Measurements from ENCODE around the gene TMEM41B. TPM values are rescaled to one million over a fixed set of nuclear protein-coding genes. Genes with fewer than 3 reads are reported as not detected.

Gene TMEM41B
- total and polyA plus RNA-seq, 2 of the 4 experiments (the other 2 are of a cell fraction) = 20.8 to 21.5 TPM

DNA sequence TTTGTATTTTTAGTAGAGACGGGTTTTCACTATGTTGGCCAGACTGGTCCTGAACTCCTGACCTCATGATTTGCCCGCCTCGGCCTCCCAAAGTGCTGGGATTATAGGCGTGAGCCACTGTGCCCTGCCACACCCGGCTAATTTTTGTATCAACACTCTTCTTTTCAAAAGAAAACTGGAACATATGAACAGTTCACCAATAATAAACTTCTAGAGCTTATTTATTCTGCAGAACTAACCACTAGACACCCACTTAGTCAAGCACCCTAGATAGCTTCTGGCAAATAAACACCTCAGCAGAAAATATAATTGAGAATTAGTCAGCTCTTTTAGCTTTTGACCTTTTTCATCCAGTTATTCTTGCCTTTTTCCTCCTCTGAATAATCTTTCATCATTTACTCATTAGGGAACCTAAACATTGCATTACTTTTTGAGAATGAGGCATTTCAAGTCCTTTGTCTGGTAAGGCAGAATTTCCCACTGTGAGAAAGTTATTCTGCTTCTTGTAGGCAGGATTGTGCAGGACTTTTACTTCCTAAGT lies 27.3 kb upstream of the TMEM41B start:
- no peak overlapping the region for H2BK120ac ChIP-seq (ENCODE audit: low read depth, low read length)
- in situ Hi-C loops (cut with MboI; ENCODE audit: low sequenced_read_pairs) (no loop called here), intact Hi-C loops (cut with micrococcal nuclease) (no loop called here), dilution Hi-C loops (cut with HindIII; ENCODE audit: low sequenced_read_pairs, unreplicated experiment) (no loop called here)
- no peak overlapping the region for H3K14ac ChIP-seq (replicated peaks; ENCODE audit: low read depth, low read length)
- H3K27me3 ChIP-seq (ENCODE audit: control insufficient read depth, insufficient read depth, low read length) = no peaks in the 10 kb centered on the region; the same call in 1 of the 2 replicates
- no peak overlapping the region for H4K8ac ChIP-seq (ENCODE audit: low read depth in 2 of 2, low read length in 2 of 2)
- ChIA-PET CTCF (interaction anchor here (1.1 kb wide), 1 partner anchor 27 kb away, joined by 5 read pairs; the partner anchor contains the start of gene TMEM41B), POLR2A (ENCODE audit: unreplicated experiment) (no interaction called here)
- H2BK5ac ChIP-seq (ENCODE audit: low read depth, low read length, poor library complexity, severe bottlenecking) = no peak overlapping the region
- H3K23ac ChIP-seq (ENCODE audit: low read depth, low read length) = no peak overlapping the region
- H2AK9ac ChIP-seq (replicated peaks; ENCODE audit: low read depth, low read length, poor library complexity) = no peak overlapping the region
- H2BK20ac ChIP-seq (ENCODE audit: low read depth, low read length) = no peak overlapping the region
- no peak overlapping the region for H2AFZ ChIP-seq (replicated peaks; ENCODE audit: low read length, poor library complexity)
- H4K5ac ChIP-seq (ENCODE audit: low read depth, low read length) = no peak overlapping the region
- no peak overlapping the region for H3K27ac ChIP-seq (ENCODE audit: insufficient read depth, low read length)
- no peak overlapping the region for H3K4ac ChIP-seq (ENCODE audit: low read depth, low read length)
- no peaks in the 10 kb centered on the region for H3K79me1 ChIP-seq (ENCODE audit: low read depth in 1 of 2, low read length in 2 of 2)
- no peaks in the 10 kb centered on the region for H3K9me3 ChIP-seq (ENCODE audit: control insufficient read depth, insufficient read depth, low read length)
- no peaks in the 10 kb centered on the region for H3K36me3 ChIP-seq (ENCODE audit: control insufficient read depth, insufficient read depth, low read length)
- DNase-seq (no peak), ATAC-seq (ENCODE audit: low read depth) (no peak)
- no peak overlapping the region for H4K91ac ChIP-seq (ENCODE audit: insufficient read depth, low read depth, low read length)
- H3K56ac ChIP-seq (ENCODE audit: extremely low read depth, insufficient read depth, low read length) = no peak overlapping the region
- no peaks in the 10 kb centered on the region for H3K9me1 ChIP-seq (ENCODE audit: insufficient read depth, low read length)
- H3K9ac ChIP-seq (ENCODE audit: low read depth, low read length) = no peak overlapping the region
- H2AK5ac ChIP-seq (ENCODE audit: low read depth, low read length) = no peak overlapping the region
- TF ChIP-seq FOS (IDR thresholded peaks at IDR 0.05; ENCODE audit: low read depth, low read length) (no peak), RFX5 (IDR thresholded peaks at IDR 0.05; ENCODE audit: low read depth, low read length) (no peak), MAFK (IDR thresholded peaks at IDR 0.05; ENCODE audit: low read depth, low read length) (peak; percentile 48)
- H3K18ac ChIP-seq (ENCODE audit: low read depth, low read length) = no peak overlapping the region
- no peaks in the 10 kb centered on the region for H4K20me1 ChIP-seq (ENCODE audit: insufficient read depth, low read length)
- H2BK15ac ChIP-seq (ENCODE audit: low read depth, low read length) = no peak overlapping the region
- H3K4me3 ChIP-seq (ENCODE audit: insufficient read depth, low read depth, low read length) = no peak overlapping the region
- H3K4me2 ChIP-seq (ENCODE audit: low read depth, low read length) = no peak overlapping the region
- BruUV-seq (replicated peaks) = no TSS peak
- H3K4me1 ChIP-seq (ENCODE audit: control insufficient read depth, insufficient read depth, low read length) = no peaks in the 10 kb centered on the region
- 87% methylated on average over 4 of the region's 5 CpGs; no CpG with 5 or more reads in 1 of the 2 experiments for WGBS, 2 experiments (ENCODE audit: extremely low coverage in 2 of 2, insufficient read length in 1 of 2)
